ENCODE results near the gene PRSS50. TPM values are rescaled to one million over a fixed set of nuclear protein-coding genes. Genes with fewer than 3 reads are reported as not detected.
A peak's percentile ranks its signal among the peaks of the same experiment; 100 is the strongest.
"Not testable (repeated sequence)": the region's sequence is repeated elsewhere in the genome, so short reads cannot be mapped to it uniquely, and the experiment has no call there.

Gene PRSS50
- not detected for total RNA-seq (ENCODE audit: insufficient read depth, low replicate concordance)

GRCh38 chr3:46717447-46718231 is at the start of gene PRSS50:
TSS of gene PRSS50 (minus strand) at chr3:46717869. CDS start at chr3:46717824, 45 bp downstream.
- DNase-seq (ENCODE audit: low spot score): no peak

- DNase-seq (ENCODE audit: low spot score): no peak
Measured at GRCh38 chr3:46764206-46764605, 46.5 kb upstream of the PRSS50 start.

DNA sequence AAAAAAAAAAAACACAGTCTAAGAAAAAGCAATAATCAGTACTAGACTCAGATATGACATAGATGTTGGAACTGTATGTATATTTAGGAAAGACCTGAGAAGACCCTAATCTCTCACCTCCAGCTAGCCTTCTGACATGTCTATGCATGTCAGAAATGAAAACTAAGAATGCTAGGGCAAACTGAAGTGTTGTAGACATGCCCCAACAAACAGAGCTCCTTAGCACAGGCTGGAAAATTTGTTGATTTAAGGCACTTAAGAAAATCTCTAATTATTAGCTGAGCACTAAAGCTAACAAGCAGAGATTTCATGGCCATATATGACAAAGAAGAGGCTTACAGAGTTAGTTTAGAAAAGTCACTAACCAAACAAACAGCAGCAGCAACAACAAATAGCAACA is 45.5 kb upstream of the PRSS50 start:
- DNase-seq (ENCODE audit: low spot score): no peak

DNA sequence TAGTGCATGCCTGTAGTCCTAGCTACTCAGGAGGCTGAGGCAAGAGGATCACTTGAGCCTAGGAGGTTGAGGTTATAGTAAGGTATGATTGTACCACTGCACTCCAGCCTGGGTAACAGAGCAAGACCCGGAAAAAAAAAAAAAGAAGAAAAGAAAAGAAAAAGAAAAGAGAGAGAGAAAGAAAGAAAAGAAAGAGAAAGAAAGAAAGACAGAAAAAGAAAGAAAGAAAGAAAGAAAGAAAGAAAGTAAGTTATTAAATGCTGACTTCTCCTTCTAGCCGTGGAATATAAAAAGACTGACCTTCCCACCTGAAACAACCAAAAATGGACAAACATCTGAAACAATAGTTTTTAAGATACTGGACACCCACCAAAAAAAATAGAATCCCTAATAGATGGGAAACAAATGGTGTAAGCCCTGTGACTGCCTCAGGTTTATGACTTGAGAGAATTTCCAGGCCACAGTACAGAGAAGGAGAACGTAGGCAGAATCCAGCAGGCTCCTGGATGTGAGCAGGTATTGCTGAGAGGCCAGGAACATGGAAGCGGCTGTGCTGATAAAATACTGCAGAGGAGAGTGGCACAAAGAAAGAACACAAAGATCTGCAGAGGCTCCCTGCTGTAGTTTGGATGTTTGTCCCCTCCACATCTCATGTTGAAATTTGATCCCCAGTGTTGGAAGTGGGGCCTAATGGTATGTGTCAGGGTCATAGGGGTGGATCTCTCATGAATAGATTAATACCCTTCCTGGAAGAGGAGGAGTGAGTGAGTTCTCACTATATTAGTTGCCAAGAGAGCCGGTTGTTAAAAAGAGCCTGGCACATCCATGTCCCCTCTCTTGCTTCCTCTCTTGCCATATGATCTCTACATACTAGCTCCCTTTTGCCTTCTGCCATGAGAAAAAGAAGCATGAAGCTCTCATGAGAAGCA is 41.8 kb upstream of the PRSS50 start:
- no peak for DNase-seq (ENCODE audit: low spot score)

- DNase-seq (ENCODE audit: low spot score): no peak
Measured at GRCh38 chr3:46756642-46757041, 39.0 kb upstream of the PRSS50 start.

DNA sequence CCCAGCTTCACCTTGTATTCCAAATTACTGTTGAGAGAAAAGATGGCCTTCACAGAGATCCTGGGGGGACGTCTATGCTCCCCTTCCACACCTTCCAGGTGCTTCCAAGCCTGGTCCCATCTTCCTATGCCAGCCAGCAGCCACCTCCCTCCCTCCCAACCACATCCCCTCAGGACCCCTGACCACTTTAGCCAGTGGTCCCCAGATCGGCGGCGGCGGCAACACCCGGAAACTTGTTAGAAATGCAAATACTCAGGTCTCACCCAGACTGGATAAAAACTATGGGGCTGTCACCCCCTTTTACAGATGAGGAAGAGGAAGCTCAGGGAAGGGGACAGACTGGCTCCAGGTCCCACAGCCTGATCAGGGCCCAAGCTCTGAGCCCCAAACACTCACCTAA is 38.0 kb upstream of the PRSS50 start:
- no peak for DNase-seq (ENCODE audit: low spot score)

- not testable (repeated sequence) for DNase-seq (ENCODE audit: low spot score)
Measured at GRCh38 chr3:46753127-46753526, 35.5 kb upstream of the PRSS50 start.

DNA sequence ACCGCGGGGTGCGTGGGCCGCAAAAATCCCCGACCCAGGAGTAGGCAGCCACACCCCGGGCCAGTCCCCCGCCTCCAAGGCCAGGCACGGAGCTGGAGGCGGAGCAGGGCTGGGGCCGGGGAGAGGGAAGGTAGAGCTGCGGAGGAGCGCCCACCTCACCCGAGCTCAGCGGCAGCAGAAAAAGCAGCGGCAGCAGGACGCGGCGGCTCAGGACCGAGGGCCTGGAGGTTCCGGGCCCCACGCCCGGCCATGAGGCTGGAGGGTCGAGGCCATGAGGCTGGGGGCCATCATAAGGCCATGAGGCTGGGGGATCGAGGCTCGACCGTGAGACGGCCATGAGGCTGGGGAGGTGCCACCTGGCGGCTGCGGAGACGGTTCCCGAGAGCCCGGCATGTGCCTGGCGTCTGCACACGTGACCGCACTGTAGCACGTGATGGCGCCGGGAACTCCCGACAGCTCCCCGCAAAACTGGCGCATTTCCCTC is 32.9 kb upstream of the PRSS50 start:
- DNase-seq (ENCODE audit: low spot score): no peak

- no peak for DNase-seq (ENCODE audit: low spot score)
Measured at GRCh38 chr3:46749129-46749528, 31.5 kb upstream of the PRSS50 start.

- DNase-seq (ENCODE audit: low spot score): peak; percentile 78
Measured at GRCh38 chr3:46748170-46748569, 30.5 kb upstream of the PRSS50 start.

- DNase-seq (ENCODE audit: low spot score): no peak
Measured at GRCh38 chr3:46746711-46747110, 29.0 kb upstream of the PRSS50 start.

- DNase-seq (ENCODE audit: low spot score): peak; percentile 86
Measured at GRCh38 chr3:46742992-46743585, 25.4 kb upstream of the PRSS50 start.

- not testable (repeated sequence) for DNase-seq (ENCODE audit: low spot score)
Measured at GRCh38 chr3:46739565-46739964, 21.9 kb upstream of the PRSS50 start.

- DNase-seq (ENCODE audit: low spot score): no peak
Measured at GRCh38 chr3:46737329-46737731, 19.7 kb upstream of the PRSS50 start.

GRCh38 chr3:46736006-46736872 is 18.6 kb upstream of the PRSS50 start:
- DNase-seq (ENCODE audit: low spot score): no peak

GRCh38 chr3:46734773-46735172 is 17.1 kb upstream of the PRSS50 start:
- DNase-seq (ENCODE audit: low spot score): no peak

DNA sequence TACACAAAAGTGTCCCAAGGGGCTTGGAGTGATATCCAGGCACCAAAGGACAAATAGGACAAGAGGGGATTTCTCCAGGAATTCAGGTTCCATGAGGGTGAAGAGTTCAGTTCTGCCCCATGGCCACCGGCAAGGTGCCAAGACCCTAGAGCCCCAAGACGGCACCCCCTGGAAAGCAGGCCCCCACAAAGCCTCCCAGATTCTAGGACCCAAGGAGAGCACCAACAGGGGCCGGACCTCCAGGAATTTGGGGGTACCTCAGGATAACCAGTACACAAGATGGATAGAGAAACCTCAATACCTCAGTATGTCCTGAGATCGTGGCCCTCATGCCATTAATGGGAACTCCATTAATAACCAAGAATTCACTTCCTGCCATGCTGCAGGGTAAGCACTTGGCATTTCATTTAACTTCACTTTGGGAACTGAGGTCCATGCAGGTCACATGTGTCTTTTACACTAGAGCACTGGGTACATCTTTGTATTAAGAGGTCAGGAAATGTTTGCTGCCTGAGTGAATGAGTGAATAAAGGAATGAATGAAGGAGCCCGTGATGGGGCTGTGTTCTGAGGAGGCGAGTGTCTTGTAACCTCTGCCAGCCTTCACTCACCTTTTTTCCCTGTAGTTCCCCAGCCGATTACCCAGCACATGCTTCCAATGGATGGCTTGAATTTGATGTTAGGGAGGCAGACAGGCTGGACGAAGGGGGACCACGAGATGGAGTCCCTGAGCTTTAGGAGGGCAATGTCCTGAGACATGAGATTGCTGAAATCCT is 15.5 kb upstream of the PRSS50 start:
- DNase-seq (ENCODE audit: low spot score): peak; percentile 22

DNA sequence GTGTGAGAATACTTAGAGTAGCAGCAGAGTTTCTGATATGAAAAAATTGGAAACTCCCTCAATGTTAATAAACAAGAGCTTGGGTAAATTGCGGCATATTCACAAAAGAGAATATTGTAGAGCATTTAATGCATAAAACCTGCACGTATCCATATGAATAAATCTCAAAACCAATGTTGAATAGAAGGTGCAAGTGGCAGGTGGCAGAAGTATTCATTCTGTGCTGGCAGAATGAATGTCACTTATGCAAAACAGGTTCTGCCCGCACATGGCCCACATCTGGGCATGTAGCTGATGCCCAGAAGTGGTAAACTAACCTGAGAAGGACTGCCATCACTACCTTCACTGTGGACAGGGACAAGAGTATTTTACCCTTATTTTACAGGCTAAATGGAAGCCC is 14.1 kb upstream of the PRSS50 start:
- no peak for DNase-seq (ENCODE audit: low spot score)

- no peak for DNase-seq (ENCODE audit: low spot score)
Measured at GRCh38 chr3:46730819-46731218, 13.2 kb upstream of the PRSS50 start.

DNA sequence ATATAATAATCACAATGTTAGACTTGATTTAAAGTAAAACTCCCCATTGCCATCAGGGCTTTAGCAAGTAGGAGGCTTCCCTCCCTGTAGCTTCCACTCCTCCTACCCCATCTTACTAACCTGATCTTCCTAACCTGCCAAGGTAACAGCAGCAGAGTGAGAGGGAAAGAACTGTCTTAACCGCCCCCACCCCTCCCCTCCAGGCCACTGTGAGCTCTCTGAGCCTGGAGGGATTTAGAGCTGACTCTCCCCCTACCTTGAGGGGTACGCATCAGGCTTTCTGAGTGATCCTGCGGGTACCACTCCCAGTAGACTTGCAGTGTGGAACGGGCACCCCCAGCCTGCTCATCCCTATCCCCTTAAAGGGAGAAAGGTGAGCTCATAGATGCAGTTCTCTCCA is 11.4 kb upstream of the PRSS50 start:
- DNase-seq (ENCODE audit: low spot score): no peak
